Amniotic stem cell (primary cell): ENCODE measurements around the gene TRIP13.
"Not testable (repeated sequence)": the region's sequence is repeated elsewhere in the genome, so short reads cannot be mapped to it uniquely, and the experiment has no call there.

Experiments used
- DNase-seq: peaks from one replicate; lab custom pipeline; 2025; lab: John Stamatoyannopoulos, UW

The TRIP13 gene

DNA sequence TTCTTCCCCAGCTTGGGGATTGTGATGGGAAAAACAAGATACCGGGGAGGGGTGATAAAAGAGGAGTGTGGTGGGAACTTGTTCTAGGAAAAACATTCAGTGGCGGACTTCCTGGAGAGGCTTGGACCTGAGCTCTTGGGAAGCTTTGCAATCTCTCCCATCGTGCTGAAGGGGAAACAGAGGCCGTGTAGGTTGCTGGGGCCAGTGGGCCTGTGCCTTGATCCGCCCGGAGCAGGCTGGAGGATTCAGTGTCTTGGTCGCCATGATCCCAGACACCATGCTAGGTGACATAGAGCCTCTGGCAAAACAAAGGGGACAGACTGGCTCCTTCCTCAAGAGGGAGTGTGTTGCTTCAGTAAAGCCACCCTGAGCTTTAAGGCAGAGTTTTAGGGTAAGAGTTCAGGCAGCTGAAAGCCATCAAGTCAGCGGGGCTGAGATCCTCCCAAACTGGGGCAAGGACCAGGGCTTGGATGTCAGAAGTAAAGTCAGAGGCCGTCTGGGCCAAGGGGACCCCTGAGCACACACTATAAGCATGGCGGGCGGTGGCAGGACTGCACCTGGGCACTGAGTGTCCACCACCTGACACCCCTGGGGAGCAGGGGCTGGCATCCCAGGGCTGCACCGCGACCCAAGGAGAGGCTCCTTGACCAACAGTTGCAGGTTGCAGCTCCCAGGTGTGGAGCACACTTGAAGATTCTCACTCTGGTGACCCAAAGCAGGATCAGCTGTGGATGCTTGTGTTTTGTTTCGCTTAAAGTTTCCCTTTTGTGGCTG, 44.7 kb downstream of the TRIP13 start:
- no peak for DNase-seq

DNA sequence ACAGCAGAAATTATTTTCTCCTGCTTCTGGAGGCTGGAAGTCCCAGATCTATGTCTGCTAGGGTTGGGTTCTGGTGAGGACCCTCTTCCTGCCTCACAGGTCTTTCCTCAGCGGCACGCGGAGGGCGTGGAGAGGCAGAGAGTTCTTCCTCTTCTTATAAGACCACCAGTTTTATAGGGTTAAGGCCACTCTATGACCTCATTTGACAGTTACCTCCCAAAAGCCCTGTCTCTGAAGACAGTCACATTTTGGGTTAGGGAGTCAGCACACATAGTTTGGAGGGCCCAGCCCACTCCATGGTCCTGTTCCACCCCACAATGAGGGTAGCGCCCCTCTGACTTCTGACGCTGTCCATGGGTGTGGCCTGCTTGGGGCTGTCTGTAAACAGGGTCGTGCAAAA, 46.7 kb downstream of the TRIP13 start:
- no peak for DNase-seq

- not testable (repeated sequence) for DNase-seq
Measured at GRCh38 chr5:940741-941140, 48.1 kb downstream of the TRIP13 start.

GRCh38 chr5:943201-943917, 50.7 kb downstream of the TRIP13 start:
- no peak for DNase-seq

DNA sequence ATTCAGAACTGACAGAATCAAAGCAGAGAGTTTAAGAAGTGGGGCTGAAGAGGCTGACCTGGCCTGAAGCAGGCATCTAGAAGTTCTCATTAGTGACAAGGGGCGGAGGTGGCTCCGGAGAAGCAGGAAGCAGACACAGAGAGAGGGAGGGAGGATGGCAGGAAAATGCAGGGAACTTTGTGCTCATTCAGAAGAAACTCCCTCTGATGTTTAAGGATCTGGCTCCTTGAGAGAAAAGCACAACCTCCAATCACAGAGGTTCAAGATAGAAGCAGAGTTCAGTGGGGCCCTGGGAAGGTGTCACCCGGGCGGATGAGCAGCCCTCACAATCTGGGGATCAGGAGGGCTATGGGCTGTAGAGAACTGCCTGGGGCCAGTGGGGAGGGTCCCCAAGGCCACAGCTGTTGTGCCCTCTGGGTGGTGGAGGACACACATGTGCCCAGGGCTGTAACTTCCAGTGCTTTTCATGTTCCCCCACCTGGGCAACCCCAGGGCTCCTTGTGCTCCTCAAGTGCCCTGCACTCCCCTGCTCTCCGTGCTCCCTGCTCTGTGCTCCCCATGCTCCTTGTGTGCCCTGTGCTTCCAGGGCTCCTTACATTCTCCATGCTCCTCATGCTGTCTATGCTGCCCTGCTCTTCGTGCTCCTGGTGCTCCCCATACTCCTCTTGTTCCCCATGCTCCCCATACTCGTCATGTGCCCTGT, 51.4 kb downstream of the TRIP13 start:
- no peak for DNase-seq

DNA sequence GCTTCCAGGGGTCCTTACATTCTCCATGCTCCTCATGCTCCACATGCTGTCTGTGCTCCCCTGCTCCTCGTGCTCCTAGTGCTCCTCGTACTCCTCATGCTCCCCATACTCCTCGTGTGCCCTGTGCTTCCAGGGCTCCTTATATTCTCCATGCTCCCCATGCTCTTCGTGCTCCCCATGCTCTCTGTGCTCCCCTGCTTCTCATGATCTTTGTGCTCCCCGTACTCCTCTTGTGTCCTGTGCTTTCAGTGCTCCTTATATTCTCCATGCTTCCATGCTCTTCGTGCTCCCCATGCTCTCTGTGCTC, 51.9 kb downstream of the TRIP13 start:
- no peak for DNase-seq

GRCh38 chr5:944992-945685, 52.5 kb downstream of the TRIP13 start:
- no peak for DNase-seq

GRCh38 chr5:945691-946551, 53.2 kb downstream of the TRIP13 start:
- no peak for DNase-seq

- no peak for DNase-seq
Measured at GRCh38 chr5:946720-947625, 54.3 kb downstream of the TRIP13 start.

- DNase-seq, result no peak
Measured at GRCh38 chr5:947626-948471, 55.2 kb downstream of the TRIP13 start.

- DNase-seq, result no peak
Measured at GRCh38 chr5:948472-949274, 56.0 kb downstream of the TRIP13 start.

GRCh38 chr5:949275-949543, 56.5 kb downstream of the TRIP13 start:
- DNase-seq, result no peak

- DNase-seq, result no peak
Measured at GRCh38 chr5:949815-950560, 57.3 kb downstream of the TRIP13 start.

DNA sequence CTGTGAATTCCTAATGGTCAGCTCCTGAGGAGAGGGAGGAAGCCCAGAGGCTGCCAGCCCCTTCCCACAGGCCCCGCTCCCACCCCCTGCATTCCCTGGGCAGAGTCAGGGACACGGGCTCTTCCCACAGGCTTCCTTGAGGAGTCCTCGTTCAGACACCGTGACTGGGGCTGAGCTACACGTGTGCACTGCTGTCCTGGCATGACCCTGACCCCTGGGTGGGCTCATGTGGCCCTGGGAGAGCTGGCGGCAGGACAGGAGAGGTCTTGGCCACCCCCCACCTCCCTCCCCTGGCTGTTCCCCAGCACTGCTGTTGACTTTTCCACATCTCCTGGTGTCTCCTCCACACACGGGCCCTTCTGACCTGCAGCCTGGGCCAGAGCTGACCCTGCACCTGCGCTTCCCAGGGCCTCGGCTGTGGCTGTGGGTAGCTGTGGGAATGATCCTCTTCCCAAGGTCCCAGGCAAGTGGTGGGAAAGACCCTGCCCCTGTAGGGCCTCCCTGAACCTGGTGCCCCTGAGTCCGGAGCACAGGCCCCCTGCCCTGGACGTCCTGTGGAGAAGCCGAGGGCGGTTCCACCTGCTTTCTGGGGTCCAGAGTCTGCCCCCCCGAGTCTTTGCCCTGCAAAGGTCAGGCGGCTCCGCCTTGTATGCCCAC, 59.4 kb downstream of the TRIP13 start:
- DNase-seq, result no peak

DNA sequence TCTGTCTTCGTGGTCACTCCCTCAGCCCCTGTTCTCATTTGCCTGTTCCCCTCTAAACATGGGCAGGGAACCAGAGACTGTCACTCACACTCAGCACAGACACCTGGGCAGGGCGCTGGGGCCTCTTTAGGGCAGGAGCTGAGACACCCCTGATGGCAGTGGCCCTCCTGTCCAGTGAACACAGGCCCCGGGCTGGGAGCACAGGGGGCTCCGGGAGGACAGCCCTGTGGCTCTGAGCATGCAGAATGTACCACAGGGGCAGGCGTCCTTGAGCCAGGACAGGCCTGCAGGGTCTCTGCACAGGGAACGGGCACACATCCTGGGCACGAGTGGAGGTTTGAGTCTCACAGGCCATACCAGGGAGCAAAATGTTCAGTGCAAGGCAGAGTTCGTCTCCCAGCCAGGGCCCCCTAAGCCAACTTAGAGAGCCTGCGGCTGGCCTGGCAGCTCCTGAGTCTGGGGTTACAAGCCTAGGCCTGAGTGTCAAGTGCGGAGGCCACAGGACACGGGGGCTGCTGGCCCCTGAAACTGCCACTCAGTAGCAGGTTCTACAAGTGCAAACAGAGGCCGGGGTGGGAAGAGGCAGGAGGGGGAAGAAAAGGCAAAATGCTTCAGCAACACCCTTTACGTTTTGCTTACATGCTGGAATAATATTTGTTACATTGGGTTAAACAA, 60.0 kb downstream of the TRIP13 start:
- DNase-seq, result no peak

GRCh38 chr5:953535-954449, 61.1 kb downstream of the TRIP13 start:
- no peak for DNase-seq
